ENCODE measurements around the gene CNTN4.

Gene CNTN4

DNA sequence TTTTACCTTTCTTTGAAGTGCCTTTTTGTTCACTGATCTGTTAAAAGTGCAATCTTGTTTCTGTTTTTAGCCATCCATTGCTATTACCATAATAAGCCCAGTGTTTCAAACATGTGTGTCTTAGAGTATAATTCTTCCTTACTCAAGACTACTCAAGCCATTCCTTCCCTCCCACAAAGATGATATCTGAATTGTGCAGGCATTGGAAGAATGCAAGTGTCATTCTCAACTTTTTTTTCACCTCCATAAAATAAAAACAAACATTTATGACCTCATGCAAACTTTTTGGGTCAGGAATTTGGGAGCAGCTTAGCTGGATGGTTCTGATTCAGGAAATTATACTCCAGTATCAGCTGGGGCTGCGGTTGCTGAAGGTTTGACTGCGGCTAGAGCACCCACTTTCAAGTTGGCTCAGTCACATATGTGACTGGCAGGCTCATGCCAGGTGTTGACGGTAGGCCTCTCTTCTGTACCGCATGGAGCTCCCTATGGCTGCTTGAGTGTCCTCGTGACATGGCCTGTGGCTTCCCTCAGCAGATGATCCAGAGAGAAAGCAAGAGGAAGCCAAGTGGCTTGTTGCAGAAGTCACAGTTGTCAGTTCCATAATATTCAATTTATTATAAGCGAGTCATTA lies 490.8 kb downstream of the CNTN4 start:
- DNase-seq (ENCODE audit: low read depth) = no peak

GRCh38 chr3:2595486-2595885 lies 496.8 kb downstream of the CNTN4 start:
- no peak for DNase-seq (ENCODE audit: low read depth)

DNA sequence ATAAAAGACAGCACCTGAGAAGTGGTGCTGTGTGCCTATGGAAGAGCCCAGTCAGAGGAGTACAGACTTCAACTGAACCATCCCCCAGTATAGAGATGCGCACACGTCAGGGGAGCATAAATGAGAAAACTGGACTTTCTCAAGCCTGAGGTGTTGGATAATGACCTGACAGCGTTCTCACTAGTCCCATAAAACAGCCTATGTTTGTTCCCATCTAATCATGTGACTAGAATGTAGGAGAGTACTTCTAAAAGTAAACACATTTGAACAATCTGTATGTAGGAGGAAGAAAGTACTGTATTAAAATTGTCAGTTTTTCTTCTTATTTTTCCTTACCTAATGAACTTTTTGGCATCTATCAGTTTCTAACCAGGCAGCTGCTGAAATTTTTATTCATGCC lies 498.9 kb downstream of the CNTN4 start:
- no peak for DNase-seq (ENCODE audit: low read depth)

GRCh38 chr3:2599471-2599870 lies 500.8 kb downstream of the CNTN4 start:
- no peak for DNase-seq (ENCODE audit: low read depth)

DNA sequence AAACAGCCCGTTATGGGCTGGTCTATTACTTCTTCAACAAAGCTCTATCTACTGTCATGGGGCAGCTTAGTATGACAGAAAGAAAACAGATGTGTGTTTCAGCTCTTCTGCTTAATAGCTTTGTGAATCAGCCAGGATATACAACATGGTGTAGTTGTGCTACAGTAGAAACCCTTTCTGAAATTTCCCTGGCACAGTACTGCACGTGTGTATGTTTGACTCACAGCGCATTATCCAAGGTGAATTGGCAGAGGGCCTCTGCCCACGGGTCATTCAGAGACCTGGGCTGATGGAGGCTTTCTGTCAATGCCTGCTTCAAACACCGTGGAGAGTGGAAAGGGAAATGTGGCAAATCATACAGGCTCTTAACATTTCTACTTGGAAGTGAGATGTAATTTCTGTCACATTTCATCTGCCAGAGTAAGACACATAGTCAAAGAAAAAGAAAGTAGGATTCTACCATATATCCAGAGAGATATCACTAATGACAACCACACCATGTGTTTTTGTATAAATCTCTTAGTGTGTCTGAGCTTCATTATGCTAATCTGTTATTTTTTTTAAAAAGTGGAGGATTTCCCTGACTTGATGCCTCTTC lies 505.1 kb downstream of the CNTN4 start:
- no peak for DNase-seq (ENCODE audit: low read depth)

DNA sequence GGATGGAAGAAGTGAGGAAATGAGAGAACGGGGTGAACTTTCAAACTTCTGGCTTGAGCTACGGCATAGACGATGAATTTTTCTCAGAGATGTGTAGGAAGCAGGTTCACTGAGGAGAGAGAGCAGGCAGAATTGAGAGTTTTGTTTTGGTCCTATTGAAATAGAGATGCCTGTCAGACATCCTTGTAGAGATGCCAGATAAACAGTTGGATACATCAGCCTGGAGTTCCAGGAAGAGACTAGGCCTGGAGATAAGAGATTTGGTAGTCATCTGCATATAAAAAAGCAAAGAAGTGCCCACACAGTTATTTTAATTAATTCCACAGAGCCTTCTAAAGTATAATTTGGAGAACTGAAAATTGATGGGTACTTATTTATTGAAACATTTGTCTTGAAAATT lies 515.9 kb downstream of the CNTN4 start:
- no peak for DNase-seq (ENCODE audit: low read depth)

GRCh38 chr3:2615080-2615479 lies 516.4 kb downstream of the CNTN4 start:
- DNase-seq (ENCODE audit: low read depth) = no peak

GRCh38 chr3:2623436-2623835 lies 524.8 kb downstream of the CNTN4 start:
- no peak for DNase-seq (ENCODE audit: low read depth)

DNA sequence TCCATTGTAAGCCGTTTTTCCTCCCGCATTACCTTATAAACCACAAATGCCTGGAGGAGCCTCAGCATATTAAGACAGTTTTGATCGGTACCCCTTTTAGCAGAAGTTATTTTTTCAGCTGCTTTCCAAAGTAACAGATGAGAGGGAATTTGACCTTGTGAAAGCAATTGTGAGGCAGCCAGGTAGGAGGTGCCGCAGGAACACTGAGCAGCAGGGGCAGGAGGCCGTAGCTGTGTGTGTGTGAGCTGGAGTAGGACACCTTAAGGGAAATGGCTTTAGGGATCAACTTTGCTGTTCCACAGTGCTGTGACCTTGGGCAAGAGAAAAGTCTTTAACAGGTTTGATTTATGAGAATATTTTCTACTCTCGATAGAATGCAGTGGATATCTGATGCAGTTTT lies 529.5 kb downstream of the CNTN4 start:
- DNase-seq (ENCODE audit: low read depth) = no peak

GRCh38 chr3:2635511-2635910 lies 536.8 kb downstream of the CNTN4 start:
- DNase-seq (ENCODE audit: low read depth) = no peak

DNA sequence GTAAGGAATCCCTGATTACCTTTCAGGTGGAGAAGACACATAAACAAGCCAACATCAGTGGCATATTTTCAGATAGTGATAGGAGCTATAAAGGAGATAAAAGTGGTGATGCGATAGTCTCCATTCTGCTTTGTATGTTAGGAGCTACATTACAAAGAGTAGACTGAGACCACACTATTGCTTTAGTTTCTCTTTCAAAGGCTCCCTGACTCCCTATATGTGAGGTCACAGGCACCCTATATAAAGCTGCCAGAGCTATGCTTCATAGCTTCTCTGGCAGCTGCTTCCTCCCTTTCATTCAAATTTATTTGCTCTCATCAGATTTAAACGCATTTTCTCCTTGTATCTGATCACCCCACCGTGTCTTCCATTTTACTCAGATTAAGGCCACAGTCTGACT lies 544.9 kb downstream of the CNTN4 start:
- DNase-seq (ENCODE audit: low read depth) = no peak

GRCh38 chr3:2645001-2645400 lies 546.3 kb downstream of the CNTN4 start:
- no peak for DNase-seq (ENCODE audit: low read depth)

GRCh38 chr3:2650746-2651145 lies 552.1 kb downstream of the CNTN4 start:
- no peak for DNase-seq (ENCODE audit: low read depth)

- DNase-seq (ENCODE audit: low read depth) = no peak
These were observed 553.7 kb downstream of the CNTN4 start for GRCh38 chr3:2652386-2652785.

DNA sequence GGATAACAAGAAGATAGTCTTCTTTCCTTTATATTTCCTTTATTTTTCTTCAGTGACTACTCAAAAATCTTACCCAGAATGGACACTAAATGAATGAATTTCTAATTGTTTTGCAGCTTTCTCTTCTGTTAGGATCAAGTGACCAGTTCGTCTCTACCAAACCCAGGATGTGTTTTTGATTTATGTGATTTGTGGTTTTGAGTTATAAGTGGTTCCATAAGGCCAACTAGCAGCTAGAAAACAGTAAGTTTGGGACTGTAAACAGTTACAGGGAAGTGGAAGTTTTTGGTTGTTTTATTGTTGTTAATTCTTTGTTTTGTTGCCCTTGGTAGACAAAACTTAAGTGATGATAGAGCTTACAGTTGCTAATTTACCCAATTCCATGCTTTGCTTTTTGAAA lies 555.0 kb downstream of the CNTN4 start:
- no peak for DNase-seq (ENCODE audit: low read depth)

DNA sequence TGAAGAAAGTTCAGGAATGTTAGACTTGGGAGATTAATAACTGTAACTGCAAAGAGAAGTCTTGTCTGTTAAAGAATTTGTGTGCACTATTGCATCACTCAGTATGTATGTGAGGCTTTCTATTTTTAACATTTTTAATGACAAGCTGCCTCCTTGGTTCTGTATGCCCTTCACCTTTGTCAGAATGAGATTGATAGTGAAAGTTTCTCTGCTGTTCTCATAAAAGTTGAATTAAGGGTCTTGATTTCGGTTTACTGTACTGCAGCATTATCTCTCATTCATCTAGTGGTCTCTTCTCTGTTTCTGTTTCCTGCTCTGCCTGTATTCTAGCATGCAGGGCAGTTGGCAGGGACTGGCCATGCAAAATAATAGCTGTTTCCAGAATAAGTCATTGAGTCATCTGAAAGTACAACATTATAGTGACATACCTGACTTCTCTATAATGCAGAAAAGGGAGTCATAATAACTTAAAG lies 556.6 kb downstream of the CNTN4 start:
- no peak for DNase-seq (ENCODE audit: low read depth)

DNA sequence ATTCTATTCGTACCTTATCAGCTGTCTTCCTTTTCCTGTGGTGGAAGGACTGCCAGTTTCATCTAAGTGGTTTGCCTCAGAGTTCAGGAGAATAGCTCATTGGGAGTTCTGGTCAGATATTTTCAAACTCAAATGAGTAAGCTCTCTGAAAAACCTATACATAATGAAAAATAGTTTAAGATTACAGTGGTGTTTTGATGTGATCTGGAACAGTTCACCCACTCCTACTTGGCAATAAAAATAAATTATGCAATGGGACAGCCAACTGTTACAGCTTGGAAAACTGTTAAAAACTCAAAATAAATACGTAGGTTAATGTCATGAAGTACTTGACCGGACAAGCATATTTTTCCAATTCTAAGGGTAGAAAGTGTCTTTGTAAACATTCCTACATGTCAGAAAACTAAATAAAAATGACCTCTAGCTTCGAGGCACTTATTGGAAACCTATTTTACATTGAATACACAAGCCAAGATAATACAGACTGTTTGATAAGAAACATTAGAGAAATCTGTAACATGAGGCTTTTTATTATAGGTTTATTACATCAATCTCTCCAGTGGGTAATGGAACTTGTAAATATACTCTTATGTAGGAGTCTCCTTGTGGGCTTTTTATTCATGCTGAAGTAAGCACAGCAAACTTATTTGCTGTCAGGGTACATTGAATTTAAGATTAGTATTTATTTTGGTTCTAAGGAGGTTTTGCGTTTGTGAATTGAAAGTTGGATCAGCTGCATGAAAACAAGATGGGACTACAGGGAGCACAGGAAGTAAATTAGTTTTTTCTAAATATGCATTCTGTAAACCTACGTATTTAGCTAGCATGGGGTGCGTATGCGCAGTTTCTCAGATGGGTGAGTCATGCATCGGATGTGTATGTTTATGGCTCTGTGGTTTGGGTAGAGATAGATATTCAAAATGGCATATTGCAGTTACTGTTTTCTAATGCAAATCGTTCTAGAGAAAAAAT lies 558.4 kb downstream of the CNTN4 start:
- no peak for DNase-seq (ENCODE audit: low read depth)

GRCh38 chr3:2657971-2658370 lies 559.3 kb downstream of the CNTN4 start:
- DNase-seq (ENCODE audit: low read depth) = no peak

- no peak for DNase-seq (ENCODE audit: low read depth)
These were observed 561.2 kb downstream of the CNTN4 start for GRCh38 chr3:2659896-2660295.

GRCh38 chr3:2661078-2661477 lies 562.4 kb downstream of the CNTN4 start:
- DNase-seq (ENCODE audit: low read depth) = no peak

DNA sequence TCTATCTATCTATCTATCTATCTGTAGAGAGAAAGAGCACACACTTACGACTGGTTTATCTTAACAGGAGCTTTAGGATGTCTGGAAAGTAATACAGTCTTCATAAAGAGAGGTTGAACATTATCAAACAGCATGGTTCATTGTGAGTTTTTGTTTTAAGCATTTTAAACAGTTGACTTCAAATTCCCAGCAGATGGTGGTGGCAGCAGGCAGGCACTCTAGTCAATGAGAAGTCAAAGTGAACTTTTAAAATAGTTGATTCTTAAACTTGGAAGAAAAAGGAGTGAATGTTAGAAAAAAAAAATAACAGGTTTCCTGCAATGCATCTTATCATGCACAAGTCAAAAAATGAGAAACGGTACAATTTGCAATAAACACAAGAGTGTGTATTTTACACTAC lies 578.8 kb downstream of the CNTN4 start:
- no peak for DNase-seq (ENCODE audit: low read depth)

DNA sequence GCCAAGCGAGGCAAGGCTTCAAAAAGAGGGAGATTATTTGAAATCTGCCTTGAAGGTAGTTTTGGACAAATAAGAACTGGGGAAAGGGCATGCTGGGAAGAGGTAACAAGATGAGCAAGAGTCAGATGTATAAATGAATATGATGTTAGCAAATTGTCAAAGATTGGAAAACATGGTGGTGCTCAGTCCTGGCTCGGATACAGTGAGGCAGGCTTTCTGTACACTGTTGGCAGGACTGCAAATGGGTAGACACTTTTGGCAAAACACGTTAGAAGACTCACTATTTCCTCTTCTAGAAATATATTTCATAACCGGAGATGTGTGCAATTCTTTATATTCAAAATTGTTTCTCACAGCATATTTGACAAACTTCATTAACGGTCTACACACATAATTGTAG lies 581.6 kb downstream of the CNTN4 start:
- no peak for DNase-seq (ENCODE audit: low read depth)

- no peak for DNase-seq (ENCODE audit: low read depth)
These were observed 585.4 kb downstream of the CNTN4 start for GRCh38 chr3:2684046-2684445.

All from stimulated activated CD8-positive, alpha-beta memory T cell treated with anti-CD3 and anti-CD28 coated beads, Interleukin-12 subunit alpha, Interleukin-12 subunit beta, amount 100 ng/mL, for 1 hour (primary cell).